ENCODE results near the gene DCAF17. TPM values are rescaled to one million over a fixed set of nuclear protein-coding genes. Genes with fewer than 3 reads are reported as not detected.

DCAF17 gene
- total and polyA plus RNA-seq, 10 donors = 3.0 to 36.5 (median 19.1) TPM

DNA sequence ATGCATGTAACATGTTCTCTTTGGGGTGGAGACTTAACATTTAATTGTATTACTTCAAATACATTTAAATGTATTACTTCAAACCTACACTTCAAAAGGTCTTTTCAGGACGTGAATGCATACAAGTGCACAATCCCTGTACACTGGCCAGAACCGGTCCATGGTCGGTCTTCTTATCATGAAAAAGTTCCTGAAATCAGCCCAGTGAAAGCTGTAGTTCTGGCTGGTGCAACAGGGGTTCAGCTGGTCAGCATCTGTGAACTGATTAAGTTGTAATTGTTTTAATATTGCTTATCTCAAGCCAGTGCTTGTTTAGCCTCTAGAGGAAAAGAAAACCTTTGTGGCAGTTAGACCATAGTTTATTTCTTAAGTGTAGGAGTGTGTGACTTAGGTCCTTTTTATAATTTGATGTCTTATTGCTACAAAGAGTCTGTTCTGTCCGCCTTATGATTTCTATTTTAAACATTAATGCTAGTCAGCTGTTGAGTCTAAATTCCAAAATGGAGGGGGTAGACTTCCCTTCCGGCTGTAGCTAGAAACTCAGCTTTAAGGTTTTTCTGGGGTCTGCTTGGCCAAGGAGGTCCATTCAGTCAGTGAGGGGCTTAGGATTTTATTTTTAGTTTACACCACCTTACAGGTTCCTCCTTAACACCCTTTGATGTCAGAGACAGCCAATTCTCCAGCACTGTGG, 87.5 kb downstream of the DCAF17 start:
- intact Hi-C loops (cut with DNase I; ENCODE audit: low total_unique reads) = no loop called here
- no peak for TF ChIP-seq POLR2AphosphoS5 (IDR thresholded peaks at IDR 0.05)
- TF ChIP-seq POLR2A (IDR thresholded peaks at IDR 0.05) = no peak
- TF ChIP-seq, protein P1, sequence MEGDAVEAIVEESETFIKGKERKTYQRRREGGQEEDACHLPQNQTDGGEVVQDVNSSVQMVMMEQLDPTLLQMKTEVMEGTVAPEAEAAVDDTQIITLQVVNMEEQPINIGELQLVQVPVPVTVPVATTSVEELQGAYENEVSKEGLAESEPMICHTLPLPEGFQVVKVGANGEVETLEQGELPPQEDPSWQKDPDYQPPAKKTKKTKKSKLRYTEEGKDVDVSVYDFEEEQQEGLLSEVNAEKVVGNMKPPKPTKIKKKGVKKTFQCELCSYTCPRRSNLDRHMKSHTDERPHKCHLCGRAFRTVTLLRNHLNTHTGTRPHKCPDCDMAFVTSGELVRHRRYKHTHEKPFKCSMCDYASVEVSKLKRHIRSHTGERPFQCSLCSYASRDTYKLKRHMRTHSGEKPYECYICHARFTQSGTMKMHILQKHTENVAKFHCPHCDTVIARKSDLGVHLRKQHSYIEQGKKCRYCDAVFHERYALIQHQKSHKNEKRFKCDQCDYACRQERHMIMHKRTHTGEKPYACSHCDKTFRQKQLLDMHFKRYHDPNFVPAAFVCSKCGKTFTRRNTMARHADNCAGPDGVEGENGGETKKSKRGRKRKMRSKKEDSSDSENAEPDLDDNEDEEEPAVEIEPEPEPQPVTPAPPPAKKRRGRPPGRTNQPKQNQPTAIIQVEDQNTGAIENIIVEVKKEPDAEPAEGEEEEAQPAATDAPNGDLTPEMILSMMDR (IDR thresholded peaks at IDR 0.05 in 8 of 11, conservative IDR thresholded peaks at IDR 0.05 in 3 of 11) = no peak

DNA sequence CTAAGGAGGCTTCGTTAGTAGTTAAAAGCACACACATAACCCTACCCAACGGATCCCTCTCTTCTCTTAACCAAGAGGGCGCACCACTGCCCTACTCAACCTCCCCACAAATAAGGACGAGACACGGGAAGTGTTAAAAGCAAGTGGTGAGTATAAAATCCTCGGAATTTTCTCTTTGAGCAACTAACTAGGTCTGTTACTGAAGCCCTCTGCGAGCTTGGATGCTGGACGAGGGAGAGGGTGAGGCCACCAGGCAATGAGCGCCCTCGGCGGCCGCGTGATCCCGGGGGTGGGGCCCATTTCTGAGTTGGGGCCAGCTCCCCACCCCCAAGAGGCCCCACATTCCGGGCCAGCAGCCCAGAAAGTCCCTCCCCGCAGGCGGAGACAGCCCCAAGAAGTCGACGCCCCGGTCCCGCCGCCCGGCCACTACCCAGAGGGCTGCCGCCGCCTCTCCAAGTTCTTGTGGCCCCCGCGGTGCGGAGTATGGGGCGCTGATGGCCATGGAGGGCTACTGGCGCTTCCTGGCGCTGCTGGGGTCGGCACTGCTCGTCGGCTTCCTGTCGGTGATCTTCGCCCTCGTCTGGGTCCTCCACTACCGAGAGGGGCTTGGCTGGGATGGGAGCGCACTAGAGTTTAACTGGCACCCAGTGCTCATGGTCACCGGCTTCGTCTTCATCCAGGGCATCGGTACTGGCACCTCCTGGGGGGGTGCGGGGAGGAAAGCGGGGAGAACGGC, 88.2 kb downstream of the DCAF17 start, which contains the start of gene CYBRD1:
Gene CYBRD1, plus strand, starts transcription at position 423 of the 736 bp plus-strand sequence. Its CDS starts 72 bp downstream, at position 495.
- intact Hi-C loops (cut with DNase I; ENCODE audit: low total_unique reads) = no loop called here

More for the DNA sequence above, 87.5 kb downstream of the DCAF17 start:
- H3K36me3 ChIP-seq = no peaks in the 10 kb centered on the region
- no peak for DNase-seq
- peak overlapping the region in 7 of 8 donors; percentile 64 to 81 (median 75) for H3K4me3 ChIP-seq
- peak overlapping the region; percentile 57 to 92 (median 88) for H3K27ac ChIP-seq
- H3K9me3 ChIP-seq = no peaks in the 10 kb centered on the region
- 70 to 81% (median 77%) methylated on average over 5 of the region's 5 CpGs for WGBS, 5 donors
- peaks cover 0 to 44% (median 33%) of the 10 kb centered on the region in 6 donors for H3K4me1 ChIP-seq
- H3K27me3 ChIP-seq (replicated peaks in 1 of 7) = peaks cover 0 to 42% (median 18%) of the 10 kb centered on the region in 7 donors

DNA sequence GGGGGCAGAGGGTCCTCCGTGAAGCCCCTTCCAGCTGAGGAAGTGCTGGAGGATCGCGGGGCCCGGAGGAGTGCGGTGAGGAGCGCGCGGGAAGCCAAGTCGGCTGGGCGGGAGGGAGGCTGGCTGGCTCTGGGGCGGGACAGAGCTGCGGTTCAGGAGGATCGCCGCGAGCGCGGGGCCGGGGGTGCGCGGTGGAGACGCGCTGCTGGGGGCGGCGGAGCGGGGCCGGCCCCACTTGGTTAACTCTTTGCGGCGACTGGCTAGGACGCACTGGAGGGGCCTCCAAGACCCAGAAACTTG, 88.7 kb downstream of the DCAF17 start:
- peak; percentile 81 for DNase-seq
- intact Hi-C loops (cut with DNase I; ENCODE audit: low total_unique reads) = no loop called here
- WGBS, 5 donors = 0 to 1% (median 0%) methylated on average over 14 to 29 of the region's 29 CpGs
- Histone ChIP-seq H3K4me1 (peaks cover 0 to 44% (median 33%) of the 10 kb centered on the region in 6 donors), H3K9me3 (no peaks in the 10 kb centered on the region), H3K4me3 (peak overlapping the region; percentile 59 to 81 (median 72)), H3K36me3 (no peaks in the 10 kb centered on the region), H3K27me3 (replicated peaks in 1 of 7) (peaks cover 0 to 42% (median 18%) of the 10 kb centered on the region in 7 donors), H3K27ac (peak overlapping the region; percentile 57 to 92 (median 88))
- TF ChIP-seq, protein P1 (IDR thresholded peaks at IDR 0.05 in 8 of 11, conservative IDR thresholded peaks at IDR 0.05 in 3 of 11) = no peak
- TF ChIP-seq POLR2AphosphoS5 (IDR thresholded peaks at IDR 0.05) (no peak), POLR2A (IDR thresholded peaks at IDR 0.05) (no peak)

More for the DNA sequence above, 88.2 kb downstream of the DCAF17 start, which contains the start of gene CYBRD1:
- 0 to 1% (median 0%) methylated on average over 7 to 45 of the region's 45 CpGs for WGBS, 5 donors
- peaks cover 0 to 44% (median 33%) of the 10 kb centered on the region in 6 donors for H3K4me1 ChIP-seq
- DNase-seq = peak; percentile 86
- no peaks in the 10 kb centered on the region for H3K36me3 ChIP-seq
- peaks cover 0 to 42% (median 18%) of the 10 kb centered on the region in 7 donors for H3K27me3 ChIP-seq (replicated peaks in 1 of 7)
- peak within 1 kb of the TSS; percentile 57 to 92 (median 88) for H3K27ac ChIP-seq
- H3K4me3 ChIP-seq = peak within 1 kb of the TSS; percentile 59 to 81 (median 72)
- H3K9me3 ChIP-seq = no peaks in the 10 kb centered on the region
- no peak for TF ChIP-seq POLR2A (IDR thresholded peaks at IDR 0.05)
- TF ChIP-seq POLR2AphosphoS5 (IDR thresholded peaks at IDR 0.05) = peak; percentile 30 to 80 (median 76)
- TF ChIP-seq, protein P1 (IDR thresholded peaks at IDR 0.05 in 8 of 11, conservative IDR thresholded peaks at IDR 0.05 in 3 of 11) = no peak

Measured in spleen (tissue), 11 donors.